Renal cortex interstitium (tissue), 11 donors: ENCODE measurements around the gene PPY. TPM values are rescaled to one million over a fixed set of nuclear protein-coding genes. Genes with fewer than 3 reads are reported as not detected.
"Not testable (repeated sequence)": the region's sequence is repeated elsewhere in the genome, so short reads cannot be mapped to it uniquely, and the experiment has no call there.

Experiments used
- DNase-seq, 11 donors: peaks; one replicate each; pipeline ENCODE4 v3.0.0-alpha.2; 2013; ENCODE audit warnings: low read depth in 9 of 11, low spot score in 4 of 11; ENCODE audit errors: extremely low read depth in 1 of 11
- polyA plus RNA-seq, 3 donors: library from polyadenylated mRNA; unstranded; fragments of 120-200 nt; gene quantifications; one replicate each; pipeline ENCODE4 v1.2.1, GENCODE V29; 2013; ENCODE audit not compliant: insufficient read length in 3 of 3

Gene PPY
- polyA plus RNA-seq, 3 donors, result 0.30 to 2.3 TPM; not detected in 1

- DNase-seq, result no peak
Measured at GRCh38 chr17:43912635-43913304, 29.5 kb downstream of the PPY start.

- no peak for DNase-seq
Measured at GRCh38 chr17:43911904-43912303, 30.4 kb downstream of the PPY start.

- no peak for DNase-seq
Measured at GRCh38 chr17:43909537-43910231, 32.6 kb downstream of the PPY start.

- peak in 3 of 11 donors; percentile 49 to 66 (median 55) for DNase-seq
Measured at GRCh38 chr17:43907998-43908721, 34.1 kb downstream of the PPY start.

GRCh38 chr17:43907425-43907981 lies 34.8 kb downstream of the PPY start, which contains the start of gene MPP2:
Gene MPP2, minus strand, starts transcription at chr17:43907536. Its CDS starts 3,076 bp downstream, at chr17:43904460.
- peak in 10 of 11 donors; percentile 58 to 88 (median 82) for DNase-seq

- no peak for DNase-seq
Measured at GRCh38 chr17:43906951-43907424, 35.3 kb downstream of the PPY start.

- peak in 3 of 11 donors; percentile 68 to 80 (median 77) for DNase-seq
Measured at GRCh38 chr17:43905985-43906852, 36.1 kb downstream of the PPY start.

- no peak for DNase-seq
Measured at GRCh38 chr17:43905400-43905984, 36.8 kb downstream of the PPY start.

GRCh38 chr17:43901861-43902589 lies 40.3 kb downstream of the PPY start:
- DNase-seq, result no peak

- DNase-seq, result no peak
Measured at GRCh38 chr17:43900858-43901754, 41.2 kb downstream of the PPY start.

GRCh38 chr17:43900183-43900857 lies 42.0 kb downstream of the PPY start:
- peak in 10 of 11 donors; percentile 76 to 86 (median 83) for DNase-seq

- no peak for DNase-seq
Measured at GRCh38 chr17:43898446-43898845, 43.8 kb downstream of the PPY start.

GRCh38 chr17:43897831-43898230 lies 44.4 kb downstream of the PPY start:
- DNase-seq, result no peak

- DNase-seq, result not testable (repeated sequence)
Measured at GRCh38 chr17:43894494-43894893, 47.8 kb downstream of the PPY start.

- DNase-seq, result no peak
Measured at GRCh38 chr17:43892647-43892952, 49.7 kb downstream of the PPY start.
